NT2/D1 (cell line): Measurements from ENCODE around the gene C11orf98.

Source experiments
- YY1 ChIP-seq: IDR thresholded peaks from 2 replicates; pipeline ENCODE4 v1.6.1; 2011; ENCODE audit not compliant: insufficient read length, insufficient read depth
- ZNF274 ChIP-seq: IDR thresholded peaks from 2 replicates; pipeline ENCODE4 v1.6.1; 2011; ENCODE audit warnings: mild to moderate bottlenecking, low read depth, low read length

- TF ChIP-seq ZNF274, result no peak
- TF ChIP-seq YY1, result no peak
These were observed 40.4 kb upstream of the C11orf98 start for GRCh38 chr11:62705413-62705812.
